ENCODE data around the gene POFUT2. TPM values are rescaled to one million over a fixed set of nuclear protein-coding genes. Genes with fewer than 3 reads are reported as not detected.

The POFUT2 gene
- total and polyA plus RNA-seq, 12 donors: 12.7 to 20.6 (median 16.9) TPM

DNA sequence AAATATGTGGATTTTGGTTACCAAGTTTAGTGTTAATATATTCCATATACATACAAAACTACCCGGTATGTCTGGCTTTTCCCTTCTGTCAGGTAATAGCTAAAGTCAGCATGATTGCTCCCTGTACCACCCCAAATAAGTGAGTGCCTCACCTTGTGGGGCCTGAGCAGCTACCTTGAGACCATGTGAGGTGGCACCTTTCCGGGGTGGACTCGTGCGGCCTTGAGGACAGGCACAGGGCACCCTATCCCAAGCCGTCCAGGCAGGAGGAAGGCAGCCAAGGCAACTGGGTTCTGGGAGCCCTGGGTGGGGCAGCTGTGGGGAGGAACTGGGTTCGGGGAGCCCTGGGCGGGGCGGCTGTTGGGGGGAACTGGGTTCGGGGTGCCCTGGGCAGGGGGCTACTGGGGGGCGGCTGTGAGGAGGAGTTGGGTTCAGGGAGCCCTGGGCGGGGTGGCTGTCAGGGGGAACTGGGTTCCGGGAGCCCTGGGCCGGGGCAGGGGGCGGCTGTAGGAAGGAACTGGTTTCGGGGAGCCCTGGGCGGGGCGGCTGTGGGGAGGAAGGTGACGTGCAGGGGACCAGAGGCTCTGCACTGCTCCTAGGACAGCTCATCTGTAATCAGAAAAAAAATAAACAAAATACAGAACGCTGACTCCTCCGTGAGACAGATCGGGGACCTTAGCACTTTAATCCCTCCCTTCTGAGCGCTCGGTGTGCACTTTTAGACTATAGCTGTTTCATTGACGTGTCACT lies 63.3 kb downstream of the POFUT2 start:
- intact Hi-C loops (cut with DNase I): loop anchor here in 1 of 10 donors (10.0 kb wide), 1 partner anchor 60 kb away; no protein-coding TSS in a partner anchor
- Histone ChIP-seq H3K27ac (peak overlapping the region in 1 of 10 donors; percentile 29), H3K4me1 (peaks cover 0 to 15% (median 0%) of the 10 kb centered on the region in 9 donors), H3K27me3 (peaks cover 0 to 4% (median 0%) of the 10 kb centered on the region in 7 donors), H3K36me3 (peaks cover 0 to 55% (median 10%) of the 10 kb centered on the region in 9 donors), H3K4me3 (no peak overlapping the region), H3K9me3 (no peaks in the 10 kb centered on the region)
- no peak for TF ChIP-seq CTCF (IDR thresholded peaks at IDR 0.05)
- WGBS, 2 donors: 87 to 88% methylated on average over 24 of the region's 24 CpGs
- no peak for DNase-seq
- peak in 4 of 8 donors; percentile 16 to 72 (median 53) for ATAC-seq

GRCh38 chr21:45223236-45224185 lies 64.2 kb downstream of the POFUT2 start:
- Histone ChIP-seq H3K36me3 (peaks cover 0 to 59% (median 10%) of the 10 kb centered on the region in 9 donors), H3K27me3 (no peaks in the 10 kb centered on the region), H3K27ac (no peak overlapping the region), H3K4me3 (no peak overlapping the region), H3K4me1 (peaks cover 0 to 9% (median 0%) of the 10 kb centered on the region in 9 donors), H3K9me3 (no peaks in the 10 kb centered on the region)
- ATAC-seq (peak in 1 of 8 donors; percentile 13), DNase-seq (no peak)
- 94 to 96% methylated on average over 36 of the region's 36 CpGs for WGBS, 2 donors
- TF ChIP-seq CTCF (IDR thresholded peaks at IDR 0.05): no peak
- intact Hi-C loops (cut with DNase I): loop anchor here in 1 of 10 donors (10.0 kb wide), 1 partner anchor 59 kb away; no protein-coding TSS in a partner anchor

- TF ChIP-seq CTCF (IDR thresholded peaks at IDR 0.05): no peak
- no peak for ATAC-seq
- no peaks in the 10 kb centered on the region for H3K4me1 ChIP-seq
- peaks cover 0 to 66% (median 15%) of the 10 kb centered on the region in 9 donors for H3K36me3 ChIP-seq
- DNase-seq: no peak
- intact Hi-C loops (cut with DNase I): loop anchor here in 1 of 10 donors (10.0 kb wide), 1 partner anchor 57 kb away; no protein-coding TSS in a partner anchor
- peaks cover 0 to 10% (median 4%) of the 10 kb centered on the region in 11 donors for H3K9me3 ChIP-seq
- no peaks in the 10 kb centered on the region for H3K27me3 ChIP-seq
- 90 to 95% methylated on average over 15 of the region's 15 CpGs for WGBS, 2 donors
- H3K27ac ChIP-seq: no peak overlapping the region
- H3K4me3 ChIP-seq: no peak overlapping the region
Observed at GRCh38 chr21:45222001-45222400, 65.7 kb downstream of the POFUT2 start.
